Dedifferentiated amniotic fluid mesenchymal stem cell (primary cell): ENCODE results near the gene CEP83.
"Not testable (repeated sequence)": the region's sequence is repeated elsewhere in the genome, so short reads cannot be mapped to it uniquely, and the experiment has no call there.

ENCODE experiments used
- DNase-seq: peaks from one replicate; pipeline ENCODE4 v3.0.0-alpha.2; 2016; ENCODE audit errors: extremely low spot score

The CEP83 gene

DNA sequence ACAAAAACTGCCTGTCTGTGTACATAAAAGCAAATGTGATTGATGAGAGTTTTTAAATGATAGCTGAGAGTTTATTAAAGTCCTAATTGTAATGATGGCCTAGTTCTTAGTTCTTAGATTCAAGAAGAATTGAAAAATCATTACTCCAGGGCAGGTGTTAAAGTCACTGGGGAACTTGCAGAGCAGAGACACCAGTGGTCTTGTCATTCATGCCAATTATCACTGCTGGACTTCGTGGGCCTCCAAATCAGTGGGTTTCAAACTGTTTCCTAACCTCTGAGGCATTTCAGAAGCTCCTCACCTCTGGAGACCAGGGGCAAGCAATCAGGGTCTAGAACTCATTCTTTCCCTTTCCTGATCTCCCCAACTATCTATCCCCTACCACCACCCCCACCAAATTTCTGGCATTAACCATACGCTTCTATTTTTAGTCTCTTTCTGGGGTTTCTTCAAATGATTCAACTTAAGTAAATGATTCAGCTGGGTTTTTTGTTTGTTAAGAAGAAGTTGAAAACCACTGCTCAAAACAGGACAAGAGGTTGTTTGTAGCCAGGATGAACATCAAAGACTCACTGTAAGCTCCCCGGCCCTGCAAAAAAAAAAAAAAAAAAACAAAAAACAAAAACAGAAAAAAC is 80.1 kb downstream of the CEP83 start:
- no peak for DNase-seq

- no peak for DNase-seq
Measured at GRCh38 chr12:94377599-94377998, 82.1 kb downstream of the CEP83 start.

- DNase-seq, result no peak
Measured at GRCh38 chr12:94374124-94374523, 85.5 kb downstream of the CEP83 start.

DNA sequence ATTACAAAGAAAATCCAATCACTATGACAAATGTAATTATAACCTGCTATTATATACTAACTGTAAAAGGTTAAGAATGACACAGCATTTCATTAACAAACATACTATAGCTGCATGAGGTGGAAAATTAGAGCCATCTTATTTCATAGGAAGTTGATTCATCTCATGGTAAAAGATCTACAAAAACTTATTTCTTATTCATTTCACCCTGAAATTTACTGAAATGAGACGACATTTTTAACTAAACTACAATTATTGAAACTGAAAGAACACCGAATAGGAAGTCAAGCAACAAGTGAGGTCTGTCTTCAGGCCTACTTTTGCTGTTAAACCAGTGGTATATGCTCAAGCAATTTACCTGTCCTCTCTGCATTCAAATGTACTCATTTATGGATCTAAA is 87.2 kb downstream of the CEP83 start:
- no peak for DNase-seq

- no peak for DNase-seq
Measured at GRCh38 chr12:94362653-94363052, 97.0 kb downstream of the CEP83 start.

- no peak for DNase-seq
Measured at GRCh38 chr12:94359761-94360160, 99.9 kb downstream of the CEP83 start.

DNA sequence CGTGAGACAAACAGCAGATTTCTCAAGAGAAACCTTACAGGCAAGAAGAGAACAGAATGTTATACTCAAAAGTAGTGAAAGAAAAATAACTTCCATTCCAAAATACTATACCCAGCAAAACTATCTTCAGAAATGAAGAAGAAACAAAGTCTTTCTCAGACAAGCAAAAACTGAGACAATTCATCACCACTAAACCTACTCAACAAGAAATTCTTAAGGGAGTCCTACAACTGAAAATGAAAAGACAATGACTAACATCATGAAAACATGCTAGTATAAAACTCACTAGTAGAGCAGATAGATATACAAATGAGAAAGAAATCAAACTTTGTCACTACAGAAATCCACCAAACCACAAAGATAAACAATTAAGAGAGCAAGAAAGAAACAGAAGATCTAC is 106.5 kb downstream of the CEP83 start:
- DNase-seq, result no peak

DNA sequence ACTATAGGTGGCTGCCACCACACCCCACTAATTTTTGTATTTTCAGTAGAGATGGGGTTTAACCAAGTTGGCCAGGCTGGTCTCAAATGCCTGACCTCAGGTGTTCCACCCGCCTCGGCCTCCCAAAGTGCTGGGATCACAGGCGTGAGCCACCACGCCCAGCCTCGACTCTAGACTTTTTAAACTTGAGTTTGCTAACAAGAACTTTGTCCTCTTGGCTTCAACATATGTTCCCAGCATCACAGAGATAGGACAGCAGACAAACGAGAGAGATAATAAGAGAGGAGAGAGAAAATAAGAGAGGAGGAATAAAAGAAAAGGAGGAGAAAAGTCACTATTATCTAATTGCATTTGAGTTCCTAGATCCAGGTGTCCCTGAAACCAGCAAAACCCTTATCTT is 119.1 kb downstream of the CEP83 start:
- no peak for DNase-seq

GRCh38 chr12:94338006-94338794 is 121.5 kb downstream of the CEP83 start:
- DNase-seq, result no peak

- DNase-seq, result no peak
Measured at GRCh38 chr12:94336211-94336925, 123.3 kb downstream of the CEP83 start.

- DNase-seq, result no peak
Measured at GRCh38 chr12:94333396-94333795, 126.3 kb downstream of the CEP83 start.

- DNase-seq, result no peak
Measured at GRCh38 chr12:94329366-94329765, 130.3 kb downstream of the CEP83 start.

- DNase-seq, result no peak
Measured at GRCh38 chr12:94327809-94328208, 131.9 kb downstream of the CEP83 start.

DNA sequence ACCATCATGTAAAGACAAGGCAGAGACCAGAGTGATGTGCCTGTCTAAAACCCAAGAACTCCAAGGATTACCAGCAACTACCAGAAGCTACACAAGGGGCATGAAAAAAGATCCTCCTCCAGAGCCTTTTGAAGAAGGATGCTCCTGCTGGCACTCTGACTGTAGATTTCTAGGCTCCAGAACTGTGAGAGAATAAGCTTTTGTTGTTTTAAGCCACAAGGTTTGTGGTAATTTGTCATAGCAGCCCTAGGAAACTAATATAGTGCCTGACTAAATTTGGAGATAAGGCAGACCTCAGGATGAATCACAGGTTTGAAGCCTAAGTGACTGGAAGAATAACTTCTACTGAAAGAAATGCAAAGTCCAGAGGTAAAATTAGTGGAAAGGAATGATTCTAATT is 132.9 kb downstream of the CEP83 start:
- peak; percentile 36 for DNase-seq

GRCh38 chr12:94326234-94326633 is 133.4 kb downstream of the CEP83 start:
- no peak for DNase-seq

GRCh38 chr12:94322346-94322745 is 137.3 kb downstream of the CEP83 start:
- DNase-seq, result no peak

GRCh38 chr12:94320109-94320508 is 139.6 kb downstream of the CEP83 start:
- DNase-seq, result no peak

GRCh38 chr12:94318181-94318580 is 141.5 kb downstream of the CEP83 start:
- DNase-seq, result no peak

DNA sequence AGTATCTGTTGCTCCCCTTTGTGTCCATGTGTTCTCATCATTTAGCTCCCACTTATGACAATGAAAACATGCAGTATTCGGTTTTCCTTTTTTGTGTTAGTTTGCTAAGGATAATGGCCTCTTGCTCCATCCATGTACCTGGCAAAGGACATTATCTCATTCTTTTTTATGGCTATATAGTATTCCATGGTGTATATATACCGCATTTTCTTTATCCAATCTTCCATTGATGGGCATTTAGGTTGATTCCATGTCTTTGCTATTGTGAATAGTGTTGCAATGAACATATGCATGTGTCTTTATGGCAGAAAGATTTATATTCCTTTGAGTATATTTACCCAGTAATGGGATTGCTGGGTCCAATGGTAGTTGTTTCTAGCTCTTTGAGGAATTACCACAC is 143.1 kb downstream of the CEP83 start:
- not testable (repeated sequence) for DNase-seq

- no peak for DNase-seq
Measured at GRCh38 chr12:94312378-94312777, 147.3 kb downstream of the CEP83 start.

DNA sequence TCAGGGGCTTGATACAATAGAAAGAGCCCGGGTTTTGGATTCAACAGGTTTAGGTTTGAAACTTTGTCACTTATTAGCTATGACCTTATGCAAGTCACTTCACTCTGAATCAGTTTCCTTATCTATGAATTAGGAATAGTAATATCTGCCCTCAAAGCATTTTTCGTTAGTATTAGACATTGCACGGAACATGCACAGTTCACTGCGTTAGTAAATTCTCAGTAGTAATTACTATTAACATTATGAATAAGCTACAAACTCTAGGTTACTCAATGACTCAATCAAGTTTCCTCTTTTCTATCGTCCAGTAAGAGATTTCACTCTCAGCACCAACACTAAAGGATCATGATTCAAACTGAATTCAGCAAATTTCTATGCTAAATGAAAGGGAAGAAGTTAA is 150.3 kb downstream of the CEP83 start:
- DNase-seq, result no peak

- no peak for DNase-seq
Measured at GRCh38 chr12:94308612-94309011, 151.1 kb downstream of the CEP83 start.
